Uterus (tissue), 4 donors: Measurements from ENCODE around the gene CYP26B1. TPM values are rescaled to one million over a fixed set of nuclear protein-coding genes. Genes with fewer than 3 reads are reported as not detected.

Experiments used
- DNase-seq, 2 donors: peaks; one replicate each; pipeline ENCODE4 v3.0.0-alpha.2; 2019 to 2020
- H3K27ac ChIP-seq, 2 donors: fragments of 200-600 bp; sonication (generic); 1 replicate in 1 of 2; 2 replicates in 1 of 2; pipeline ENCODE4 v1.5.1; 2016 to 2018
- H3K27me3 ChIP-seq, 2 donors: fragments of 200-600 bp; sonication (generic); one replicate each; pipeline ENCODE4 v1.5.1; 2018 to 2019; ENCODE audit warnings: control low read depth in 1 of 2
- H3K36me3 ChIP-seq, 2 donors: fragments of 200-600 bp; sonication (generic); one replicate each; pipeline ENCODE4 v1.5.1; 2019; ENCODE audit warnings: control low read depth in 1 of 2
- H3K4me1 ChIP-seq, 2 donors: fragments of 200-600 bp; sonication (generic); one replicate each; pipeline ENCODE4 v1.5.1; 2018 to 2019; ENCODE audit warnings: control low read depth in 1 of 2
- H3K4me3 ChIP-seq, 2 donors: fragments of 200-600 bp; sonication (generic); 1 replicate in 1 of 2; 2 replicates in 1 of 2; pipeline ENCODE4 v1.5.1; 2018 to 2019; ENCODE audit warnings: mild to moderate bottlenecking in 1 of 2
- H3K9me3 ChIP-seq, 2 donors: fragments of 200-600 bp; sonication (generic); one replicate each; pipeline ENCODE4 v1.5.1; 2019; ENCODE audit warnings: control low read depth in 1 of 2
- CTCF ChIP-seq, 4 experiments: fragments of 200-600 bp in 2 of 4; fragments of 450-650 bp in 2 of 4; sonication (generic) in 2 of 4; IDR thresholded peaks; one replicate each; pipeline ENCODE4 v1.5.1; 2016 to 2019; ENCODE audit warnings: antibody characterized with exemption in 4 of 4, mild to moderate bottlenecking in 2 of 4, moderate library complexity in 1 of 4
- POLR2A ChIP-seq, 2 donors: fragments of 450-650 bp; IDR thresholded peaks; one replicate each; pipeline ENCODE4 v1.6.1; 2016; ENCODE audit warnings: antibody characterized with exemption in 2 of 2, mild to moderate bottlenecking in 1 of 2, moderate library complexity in 1 of 2
- intact Hi-C: fragments of 100-400 bp; cut with DNase I; formaldehyde crosslinking; loops from one replicate; pipeline ENCODE4 v1.15.1; 2023; ENCODE audit warnings: low total_unique reads
- total RNA-seq, 4 donors: library from RNA; depleted of rRNA in 3 of 4; stranded (reverse); fragments of >200 nt in 3 of 4; gene quantifications; one replicate each; pipeline versions ENCODE4 v1.1.0 to v1.2.4, GENCODE V29; 2014 to 2023
- donor health status: DM: yes; HTN: yes; CAD: no.

Gene CYP26B1
- total RNA-seq, 4 donors from 2014 or later = 0.59 to 6.5 (median 1.4) TPM; not detected in 1

DNA sequence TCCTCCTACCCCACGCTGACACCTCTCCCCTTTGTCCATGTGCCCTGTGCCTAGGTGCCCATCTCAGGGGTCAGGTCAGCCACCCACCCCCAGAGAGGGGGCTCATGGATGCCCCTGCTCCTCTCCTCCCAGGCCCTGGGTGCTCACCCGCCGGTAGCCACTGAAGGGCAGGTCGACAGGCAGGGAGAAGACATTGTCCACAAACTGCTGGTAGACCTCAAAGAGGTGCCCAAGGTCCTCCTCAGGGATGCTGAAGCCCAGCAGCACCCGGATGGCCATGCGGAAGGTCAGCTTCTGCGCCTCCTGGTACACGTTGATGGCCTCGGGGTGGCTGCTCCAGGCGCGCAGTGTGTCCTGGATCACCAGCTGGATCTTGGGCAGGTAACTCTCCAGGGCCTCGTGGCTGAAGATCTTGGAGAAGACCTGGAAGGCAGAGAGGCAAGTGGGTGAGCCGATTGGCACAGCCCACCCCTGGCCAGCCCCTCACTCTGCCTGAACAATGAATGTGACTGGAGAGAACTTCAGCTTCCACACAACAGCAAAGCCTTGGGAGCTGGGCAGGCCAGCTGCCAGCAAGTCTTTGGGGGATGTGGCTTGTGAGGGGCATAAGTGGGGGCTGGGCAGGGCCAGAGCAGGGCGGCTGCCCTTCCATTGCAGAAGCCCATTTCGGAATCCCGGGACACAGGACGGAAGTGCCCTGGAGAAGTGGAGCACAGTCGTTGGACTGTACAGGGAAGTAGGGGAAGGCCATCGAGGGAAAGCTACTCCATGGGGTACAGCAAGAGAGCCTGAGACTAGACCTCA lies 12.5 kb downstream of the CYP26B1 start:
- H3K4me3 ChIP-seq = no peak overlapping the region
- no peak overlapping the region for H3K27ac ChIP-seq
- TF ChIP-seq POLR2A (IDR thresholded peaks at IDR 0.05) (no peak), CTCF (IDR thresholded peaks at IDR 0.05) (no peak)
- DNase-seq = no peak
- no peaks in the 10 kb centered on the region for H3K27me3 ChIP-seq
- H3K4me1 ChIP-seq = no peaks in the 10 kb centered on the region
- H3K36me3 ChIP-seq = no peaks in the 10 kb centered on the region
- intact Hi-C loops = no loop called here
- no peaks in the 10 kb centered on the region for H3K9me3 ChIP-seq

DNA sequence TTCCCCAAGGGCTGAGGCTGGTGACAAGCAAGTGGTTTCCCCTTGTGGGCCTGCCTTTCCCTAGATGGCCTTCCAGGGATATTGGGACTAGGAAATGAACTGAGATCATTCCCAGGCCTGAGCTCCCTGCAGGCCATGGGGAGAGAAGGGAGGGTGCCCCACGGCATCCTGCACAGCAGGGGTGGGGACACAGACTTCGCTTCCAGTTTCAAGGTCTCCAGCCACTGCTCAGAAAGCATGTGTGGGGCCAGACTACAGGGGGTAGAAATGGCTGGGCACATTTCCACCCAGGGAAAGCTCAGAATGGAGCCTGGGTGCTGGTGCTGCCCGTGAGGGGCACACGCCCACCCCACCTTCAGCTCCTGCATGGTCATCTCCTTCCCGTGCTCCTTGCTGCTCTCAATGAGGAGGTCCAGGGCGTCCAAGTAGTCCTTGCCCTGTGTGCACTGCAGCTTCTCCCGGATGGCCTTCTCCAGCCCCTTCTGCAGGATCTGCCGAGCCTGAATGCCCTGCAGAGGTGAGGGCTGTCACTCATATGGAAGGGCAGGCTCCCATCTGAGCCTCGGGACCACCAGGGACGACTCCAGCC lies 13.2 kb downstream of the CYP26B1 start:
- no peaks in the 10 kb centered on the region for H3K9me3 ChIP-seq
- H3K36me3 ChIP-seq = no peaks in the 10 kb centered on the region
- no peak overlapping the region for H3K4me3 ChIP-seq
- TF ChIP-seq CTCF (IDR thresholded peaks at IDR 0.05) = no peak
- TF ChIP-seq POLR2A (IDR thresholded peaks at IDR 0.05) = no peak
- intact Hi-C loops = no loop called here
- no peak overlapping the region for H3K27ac ChIP-seq
- H3K4me1 ChIP-seq = no peaks in the 10 kb centered on the region
- no peak for DNase-seq
- no peaks in the 10 kb centered on the region for H3K27me3 ChIP-seq

- Histone ChIP-seq H3K27ac (no peak overlapping the region), H3K4me3 (no peak overlapping the region), H3K36me3 (no peaks in the 10 kb centered on the region), H3K9me3 (no peaks in the 10 kb centered on the region), H3K4me1 (no peaks in the 10 kb centered on the region), H3K27me3 (no peaks in the 10 kb centered on the region)
- no peak for TF ChIP-seq CTCF (IDR thresholded peaks at IDR 0.05)
- TF ChIP-seq POLR2A (IDR thresholded peaks at IDR 0.05) = no peak
- DNase-seq = peak in 1 of 2 donors; percentile 1
- intact Hi-C loops = no loop called here
Observed at GRCh38 chr2:72133721-72134407, 13.8 kb downstream of the CYP26B1 start.

DNA sequence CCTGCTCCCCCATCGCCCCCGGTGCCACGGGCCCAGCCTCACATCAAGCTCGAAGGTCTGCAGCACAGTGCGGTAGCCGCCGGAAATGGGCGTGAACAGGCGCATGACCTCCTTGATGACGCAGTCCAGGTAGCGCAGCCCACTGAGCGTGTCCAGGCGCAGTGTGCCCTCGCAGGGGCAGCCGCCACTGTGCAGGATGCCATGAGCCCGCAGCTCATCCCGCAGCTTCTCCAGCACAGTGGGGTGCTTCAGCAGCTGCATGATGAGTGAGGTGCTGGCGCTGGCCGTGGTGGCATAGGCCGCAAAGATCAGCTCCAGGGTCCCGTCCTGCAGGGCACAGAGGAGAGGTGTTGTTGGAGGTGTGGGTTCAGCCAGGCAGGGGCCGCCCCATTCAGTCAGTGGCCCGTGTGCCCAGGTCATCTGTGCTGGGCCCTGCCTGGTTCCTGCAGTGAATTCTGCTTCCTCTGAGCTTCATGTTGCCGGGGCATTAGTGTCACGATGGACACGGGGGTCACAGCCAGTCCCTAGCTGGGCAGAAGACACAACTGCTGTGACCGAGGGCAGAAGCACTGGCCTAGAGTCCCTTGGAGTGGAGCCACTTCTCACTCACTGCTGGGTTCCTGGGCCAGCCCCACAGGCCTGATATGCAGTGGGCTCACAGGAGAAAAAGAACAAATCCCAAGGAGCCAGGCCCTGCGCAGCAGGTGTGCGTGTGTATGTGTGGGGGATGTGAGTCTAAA lies 14.5 kb downstream of the CYP26B1 start:
- Histone ChIP-seq H3K4me3 (no peak overlapping the region), H3K9me3 (no peaks in the 10 kb centered on the region), H3K27ac (no peak overlapping the region), H3K4me1 (no peaks in the 10 kb centered on the region), H3K36me3 (no peaks in the 10 kb centered on the region), H3K27me3 (no peaks in the 10 kb centered on the region)
- peak; percentile 8 for DNase-seq
- no peak for TF ChIP-seq CTCF (IDR thresholded peaks at IDR 0.05)
- no peak for TF ChIP-seq POLR2A (IDR thresholded peaks at IDR 0.05)
- intact Hi-C loops = no loop called here
